GM18907 (cell line): Measurements from ENCODE around the gene PLCB4.

Experiments
- ATAC-seq: cut with Tn5 transposase; IDR thresholded peaks from one replicate; pipeline ENCODE4 v1.9.1; 2021; ENCODE audit warnings: mild to moderate bottlenecking, moderate library complexity; ENCODE audit not compliant: unreplicated experiment

The PLCB4 gene

GRCh38 chr20:9256393-9256792 is 187.5 kb downstream of the PLCB4 start:
- no peak for ATAC-seq

GRCh38 chr20:9258901-9259300 is 190.0 kb downstream of the PLCB4 start:
- no peak for ATAC-seq

- ATAC-seq: no peak
Measured at GRCh38 chr20:9260027-9260426, 191.1 kb downstream of the PLCB4 start.

- no peak for ATAC-seq
Measured at GRCh38 chr20:9261781-9262180, 192.9 kb downstream of the PLCB4 start.

- no peak for ATAC-seq
Measured at GRCh38 chr20:9262653-9263194, 193.8 kb downstream of the PLCB4 start.

GRCh38 chr20:9269280-9269971 is 200.5 kb downstream of the PLCB4 start:
- no peak for ATAC-seq

- no peak for ATAC-seq
Measured at GRCh38 chr20:9270831-9271230, 201.9 kb downstream of the PLCB4 start.

- no peak for ATAC-seq
Measured at GRCh38 chr20:9276966-9277468, 208.1 kb downstream of the PLCB4 start.

- no peak for ATAC-seq
Measured at GRCh38 chr20:9279918-9280401, 211.1 kb downstream of the PLCB4 start.

GRCh38 chr20:9280666-9281065 is 211.8 kb downstream of the PLCB4 start:
- ATAC-seq: no peak

GRCh38 chr20:9281803-9282202 is 212.9 kb downstream of the PLCB4 start:
- no peak for ATAC-seq

- no peak for ATAC-seq
Measured at GRCh38 chr20:9285617-9286016, 216.7 kb downstream of the PLCB4 start.

- ATAC-seq: no peak
Measured at GRCh38 chr20:9286501-9287461, 217.9 kb downstream of the PLCB4 start.

GRCh38 chr20:9287826-9288225 is 218.9 kb downstream of the PLCB4 start:
- no peak for ATAC-seq

- no peak for ATAC-seq
Measured at GRCh38 chr20:9290331-9290730, 221.4 kb downstream of the PLCB4 start.

GRCh38 chr20:9293145-9293544 is 224.3 kb downstream of the PLCB4 start:
- ATAC-seq: no peak

- no peak for ATAC-seq
Measured at GRCh38 chr20:9294041-9294440, 225.2 kb downstream of the PLCB4 start.

- ATAC-seq: no peak
Measured at GRCh38 chr20:9298906-9299305, 230.0 kb downstream of the PLCB4 start.

- ATAC-seq: no peak
Measured at GRCh38 chr20:9300080-9300479, 231.2 kb downstream of the PLCB4 start.

GRCh38 chr20:9300534-9300933 is 231.6 kb downstream of the PLCB4 start:
- no peak for ATAC-seq
